ENCODE results near the gene TBC1D24. TPM values are rescaled to one million over a fixed set of nuclear protein-coding genes. Genes with fewer than 3 reads are reported as not detected.

Gene TBC1D24
- total and polyA plus RNA-seq, 9 of the 15 experiments (the other 6 are each of a cell fraction or from before 2014, with no cell fraction given): 1.7 to 22.6 (median 7.2) TPM

DNA sequence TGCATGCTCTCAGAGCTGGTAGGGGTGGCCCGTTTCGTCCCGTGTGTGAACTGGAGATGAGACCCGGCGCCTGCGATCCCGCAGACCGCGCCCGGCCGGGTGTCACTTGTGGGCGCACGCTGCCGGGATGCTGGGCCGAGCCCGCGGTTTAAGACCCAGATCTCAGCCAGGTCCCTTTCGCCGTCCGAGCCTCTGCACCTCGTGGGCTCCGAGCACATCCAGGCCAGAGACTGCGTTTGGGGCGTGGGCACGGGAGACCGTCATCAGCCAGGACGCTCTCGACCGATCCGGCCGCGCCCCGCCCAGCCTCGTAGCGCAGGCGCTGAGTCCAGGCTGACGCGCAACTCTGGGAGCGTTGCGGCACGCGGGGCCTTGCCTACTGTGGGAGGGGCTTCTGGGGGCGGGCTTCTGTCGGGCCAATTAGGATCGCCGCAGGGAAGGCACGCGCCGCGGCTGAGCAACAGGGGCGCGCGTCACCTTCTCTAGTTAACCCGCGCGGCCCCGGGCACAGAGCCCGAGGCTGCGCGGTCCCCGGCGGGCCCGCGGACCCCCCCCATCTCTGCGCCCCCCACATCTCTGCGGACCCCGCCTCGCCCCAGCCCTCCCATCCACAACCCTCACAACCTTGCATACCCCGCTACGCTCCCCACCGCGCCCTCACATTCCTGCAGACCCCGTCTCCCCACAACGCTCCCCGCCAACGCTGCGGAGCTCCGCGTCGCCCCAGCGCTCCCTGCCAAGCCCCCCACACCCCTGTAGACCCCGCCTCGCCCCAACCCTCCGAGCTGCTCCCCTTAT lies 57.0 kb downstream of the TBC1D24 start (continued):
- no peak for TF ChIP-seq HINFP (tag; conservative IDR thresholded peaks at IDR 0.05; ENCODE audit: low read depth)
- no peak for TF ChIP-seq ZFP36 (IDR thresholded peaks at IDR 0.05; ENCODE audit: low read depth, low read length, partially characterized antibody)
- no peak for TF ChIP-seq ARID3B (CRISPR knock-in tag; IDR thresholded peaks at IDR 0.05; ENCODE audit: borderline replicate concordance)
- TF ChIP-seq STAT5A (IDR thresholded peaks at IDR 0.05; ENCODE audit: borderline replicate concordance, low read length): no peak
- no peak for TF ChIP-seq HIVEP1 (CRISPR knock-in tag; IDR thresholded peaks at IDR 0.05)
- TF ChIP-seq ZNF830 (CRISPR knock-in tag; IDR thresholded peaks at IDR 0.05): no peak
- TF ChIP-seq ZNF79 (CRISPR knock-in tag; IDR thresholded peaks at IDR 0.05; ENCODE audit: low read depth): no peak
- TF ChIP-seq, protein P1, sequence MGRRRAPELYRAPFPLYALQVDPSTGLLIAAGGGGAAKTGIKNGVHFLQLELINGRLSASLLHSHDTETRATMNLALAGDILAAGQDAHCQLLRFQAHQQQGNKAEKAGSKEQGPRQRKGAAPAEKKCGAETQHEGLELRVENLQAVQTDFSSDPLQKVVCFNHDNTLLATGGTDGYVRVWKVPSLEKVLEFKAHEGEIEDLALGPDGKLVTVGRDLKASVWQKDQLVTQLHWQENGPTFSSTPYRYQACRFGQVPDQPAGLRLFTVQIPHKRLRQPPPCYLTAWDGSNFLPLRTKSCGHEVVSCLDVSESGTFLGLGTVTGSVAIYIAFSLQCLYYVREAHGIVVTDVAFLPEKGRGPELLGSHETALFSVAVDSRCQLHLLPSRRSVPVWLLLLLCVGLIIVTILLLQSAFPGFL (CRISPR knock-in tag; IDR thresholded peaks at IDR 0.05): no peak
- TF ChIP-seq ZNF695 (CRISPR knock-in tag; IDR thresholded peaks at IDR 0.05): no peak
- no peak for TF ChIP-seq RBM39 (optimal IDR thresholded peaks at IDR 0.05; ENCODE audit: low read depth, low read length)
- no peak for TF ChIP-seq RFX1 (IDR thresholded peaks at IDR 0.05)
- TF ChIP-seq CTBP1 (IDR thresholded peaks at IDR 0.05; ENCODE audit: borderline replicate concordance): peak; percentile 94
- no peak for TF ChIP-seq GTF2A2 (tag; IDR thresholded peaks at IDR 0.05)
- TF ChIP-seq HES1 (IDR thresholded peaks at IDR 0.05; ENCODE audit: low read depth): peak; percentile 58
- TF ChIP-seq ZFPM2 (CRISPR knock-in tag; IDR thresholded peaks at IDR 0.05): peak; percentile 13; the same call in 1 of the 2 replicates
- TF ChIP-seq, protein P2, sequence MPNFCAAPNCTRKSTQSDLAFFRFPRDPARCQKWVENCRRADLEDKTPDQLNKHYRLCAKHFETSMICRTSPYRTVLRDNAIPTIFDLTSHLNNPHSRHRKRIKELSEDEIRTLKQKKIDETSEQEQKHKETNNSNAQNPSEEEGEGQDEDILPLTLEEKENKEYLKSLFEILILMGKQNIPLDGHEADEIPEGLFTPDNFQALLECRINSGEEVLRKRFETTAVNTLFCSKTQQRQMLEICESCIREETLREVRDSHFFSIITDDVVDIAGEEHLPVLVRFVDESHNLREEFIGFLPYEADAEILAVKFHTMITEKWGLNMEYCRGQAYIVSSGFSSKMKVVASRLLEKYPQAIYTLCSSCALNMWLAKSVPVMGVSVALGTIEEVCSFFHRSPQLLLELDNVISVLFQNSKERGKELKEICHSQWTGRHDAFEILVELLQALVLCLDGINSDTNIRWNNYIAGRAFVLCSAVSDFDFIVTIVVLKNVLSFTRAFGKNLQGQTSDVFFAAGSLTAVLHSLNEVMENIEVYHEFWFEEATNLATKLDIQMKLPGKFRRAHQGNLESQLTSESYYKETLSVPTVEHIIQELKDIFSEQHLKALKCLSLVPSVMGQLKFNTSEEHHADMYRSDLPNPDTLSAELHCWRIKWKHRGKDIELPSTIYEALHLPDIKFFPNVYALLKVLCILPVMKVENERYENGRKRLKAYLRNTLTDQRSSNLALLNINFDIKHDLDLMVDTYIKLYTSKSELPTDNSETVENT (CRISPR knock-in tag; IDR thresholded peaks at IDR 0.05): peak; percentile 22; the same call in 1 of the 2 replicates
- TF ChIP-seq ZNF239 (CRISPR knock-in tag; IDR thresholded peaks at IDR 0.05): no peak
- no peak for TF ChIP-seq TGIF2 (CRISPR knock-in tag; IDR thresholded peaks at IDR 0.05)
- no peak for TF ChIP-seq ZNF197 (CRISPR knock-in tag; IDR thresholded peaks at IDR 0.05; ENCODE audit: low read depth)
- 0 out of 4 replicates have a peak, but pooled peaks of 1 of the 2 experiments have one; percentile 53 for TF ChIP-seq HDAC1 (IDR thresholded peaks at IDR 0.05)
- no peak for TF ChIP-seq ZNF707 (CRISPR knock-in tag; conservative IDR thresholded peaks at IDR 0.05)
